ENCODE results near the gene UNKL.

DNA sequence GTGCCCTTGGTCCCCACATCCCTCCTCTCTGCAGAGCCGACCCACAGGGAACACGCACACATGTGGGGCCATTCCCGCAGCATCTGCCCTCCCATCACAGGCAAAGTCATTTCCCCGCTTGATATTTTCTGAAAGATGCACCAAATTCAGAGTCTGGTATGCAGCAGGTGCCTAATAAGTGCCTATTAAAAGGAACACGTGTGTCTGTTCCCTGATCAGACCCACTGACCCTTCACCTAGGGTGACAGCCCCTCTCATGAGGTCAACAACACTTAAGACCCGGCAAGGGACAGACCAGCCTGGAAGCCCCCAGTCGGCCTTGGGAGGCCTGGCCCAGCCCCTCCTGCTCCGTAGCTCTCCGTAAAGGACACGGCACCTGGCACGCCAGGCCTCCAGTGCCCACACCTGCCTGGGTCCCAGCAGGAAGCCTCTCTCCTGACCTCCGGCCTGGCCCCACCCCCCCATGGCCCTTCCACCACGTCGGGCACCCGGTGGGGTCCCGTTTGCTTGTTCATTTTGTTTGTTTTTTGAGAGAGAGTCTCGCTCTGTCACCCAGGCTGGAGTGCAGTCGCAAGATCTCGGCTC lies 20.0 kb downstream of the UNKL start:
- TF ChIP-seq EZH2 (IDR thresholded peaks at IDR 0.05; ENCODE audit: insufficient read depth, poor library complexity, severe bottlenecking) (no peak), EZH2phosphoT487 (IDR thresholded peaks at IDR 0.05; ENCODE audit: insufficient read depth, low read depth) (no peak)

Measured in GM23248 (cell line).